HG03439 (cell line): ENCODE data around the gene MAPK1.
"Not testable (repeated sequence)": the region's sequence is repeated elsewhere in the genome, so short reads cannot be mapped to it uniquely, and the experiment has no call there.

Source experiments
- ATAC-seq: cut with Tn5 transposase; IDR thresholded peaks from one replicate; pipeline ENCODE4 v1.9.1; 2021; ENCODE audit warnings: mild to moderate bottlenecking, moderate library complexity; ENCODE audit not compliant: unreplicated experiment

The MAPK1 gene

GRCh38 chr22:21849489-21849888 is 18.0 kb downstream of the MAPK1 start:
- no peak for ATAC-seq

GRCh38 chr22:21848057-21848456 is 19.4 kb downstream of the MAPK1 start:
- not testable (repeated sequence) for ATAC-seq

GRCh38 chr22:21845558-21846453 is 21.6 kb downstream of the MAPK1 start:
- ATAC-seq: no peak

GRCh38 chr22:21842946-21843345 is 24.5 kb downstream of the MAPK1 start:
- no peak for ATAC-seq

- no peak for ATAC-seq
These were observed 26.0 kb downstream of the MAPK1 start for GRCh38 chr22:21841422-21841821.

- no peak for ATAC-seq
These were observed 27.1 kb downstream of the MAPK1 start for GRCh38 chr22:21840236-21840823.

GRCh38 chr22:21839765-21840140 is 27.7 kb downstream of the MAPK1 start:
- no peak for ATAC-seq

- ATAC-seq: not testable (repeated sequence)
These were observed 28.2 kb downstream of the MAPK1 start for GRCh38 chr22:21839104-21839764.

GRCh38 chr22:21837248-21837979 is 30.0 kb downstream of the MAPK1 start:
- ATAC-seq: no peak

- ATAC-seq: not testable (repeated sequence)
These were observed 31.0 kb downstream of the MAPK1 start for GRCh38 chr22:21836486-21836885.

- no peak for ATAC-seq
These were observed 32.1 kb downstream of the MAPK1 start for GRCh38 chr22:21835378-21835777.

- no peak for ATAC-seq
These were observed 32.6 kb downstream of the MAPK1 start for GRCh38 chr22:21834869-21835268.

GRCh38 chr22:21832291-21833290 is 34.9 kb downstream of the MAPK1 start:
- ATAC-seq: no peak

GRCh38 chr22:21829523-21829922 is 37.9 kb downstream of the MAPK1 start:
- ATAC-seq: no peak

- ATAC-seq: no peak
These were observed 39.2 kb downstream of the MAPK1 start for GRCh38 chr22:21828268-21828638.

GRCh38 chr22:21827628-21828267 is 39.7 kb downstream of the MAPK1 start:
- ATAC-seq: no peak

GRCh38 chr22:21826204-21826603 is 41.2 kb downstream of the MAPK1 start:
- ATAC-seq: no peak

GRCh38 chr22:21824962-21825361 is 42.5 kb downstream of the MAPK1 start:
- not testable (repeated sequence) for ATAC-seq

- ATAC-seq: no peak
These were observed 43.0 kb downstream of the MAPK1 start for GRCh38 chr22:21824445-21824912.
